NCI-H82 (cell line): ENCODE results near the gene AKNA.

Source experiments
- DNase-seq: peaks from one replicate; lab custom pipeline; 2025; lab: John Stamatoyannopoulos, UW

AKNA gene

GRCh38 chr9:114396558-114397218 is 8.9 kb upstream of the AKNA start:
- peak; percentile 45 for DNase-seq

GRCh38 chr9:114395768-114396167 is 8.0 kb upstream of the AKNA start:
- DNase-seq: no peak

GRCh38 chr9:114395334-114395617 is 7.5 kb upstream of the AKNA start:
- no peak for DNase-seq

GRCh38 chr9:114394523-114395333 is 6.9 kb upstream of the AKNA start:
- peak; percentile 31 for DNase-seq

GRCh38 chr9:114392749-114393112 is 4.9 kb upstream of the AKNA start:
- no peak for DNase-seq

- DNase-seq: no peak
Observed at GRCh38 chr9:114390952-114391351, 3.2 kb upstream of the AKNA start.

GRCh38 chr9:114389612-114390368 is 2.0 kb upstream of the AKNA start:
- DNase-seq: peak; percentile 41

- no peak for DNase-seq
Observed at GRCh38 chr9:114388764-114389375, 1.1 kb upstream of the AKNA start.

- DNase-seq: no peak
Observed at GRCh38 chr9:114388357-114388682, 538 bp upstream of the AKNA start.

- DNase-seq: peak; percentile 55
Observed at GRCh38 chr9:114386886-114387679, 699 bp downstream of the AKNA start.

- DNase-seq: no peak
Observed at GRCh38 chr9:114386361-114386885, 1.4 kb downstream of the AKNA start.

- DNase-seq: no peak
Observed at GRCh38 chr9:114385397-114386181, 2.2 kb downstream of the AKNA start.

- peak; percentile 70 for DNase-seq
Observed at GRCh38 chr9:114384836-114385396, 2.9 kb downstream of the AKNA start.

- no peak for DNase-seq
Observed at GRCh38 chr9:114384341-114384740, 3.4 kb downstream of the AKNA start.

GRCh38 chr9:114383521-114384231 is 4.1 kb downstream of the AKNA start:
- no peak for DNase-seq

GRCh38 chr9:114382699-114383520 is 4.9 kb downstream of the AKNA start:
- peak; percentile 32 for DNase-seq

- no peak for DNase-seq
Observed at GRCh38 chr9:114378883-114379282, 8.9 kb downstream of the AKNA start.

GRCh38 chr9:114378016-114378415 is 9.8 kb downstream of the AKNA start:
- no peak for DNase-seq
